DND-41 (cell line): ENCODE measurements around the gene SLC22A3.

Experiments used
- ATAC-seq: fragments of 200-7000 bp; cut with Tn5 transposase; 3 replicates; pipeline ENCODE4 v1.9.1; 2021; ENCODE audit warnings: low read depth; ENCODE audit not compliant: insufficient read depth
- DNase-seq: peaks from one replicate; pipeline ENCODE4 v3.0.0-alpha.2; 2020
- H2AFZ ChIP-seq: 2 replicates; pipeline ENCODE4 v1.6.0; 2012; ENCODE audit warnings: low read depth, low read length
- H3K27ac ChIP-seq: 2 replicates; pipeline ENCODE4 v1.5.1; 2012; ENCODE audit warnings: low read length, inconsistent platforms
- H3K27me3 ChIP-seq: fragments of 200-600 bp; sonication (generic); 2 replicates; pipeline ENCODE4 v1.6.0; 2012; ENCODE audit warnings: low read length, mild to moderate bottlenecking, inconsistent platforms; ENCODE audit not compliant: insufficient read depth, poor library complexity
- H3K36me3 ChIP-seq: 2 replicates; pipeline ENCODE4 v1.5.1; 2012; ENCODE audit warnings: low read length, inconsistent platforms; ENCODE audit not compliant: insufficient read depth
- H3K4me1 ChIP-seq: 2 replicates; pipeline ENCODE4 v1.5.1; 2012; ENCODE audit warnings: mild to moderate bottlenecking, low read length; ENCODE audit not compliant: insufficient read depth
- H3K4me2 ChIP-seq: 2 replicates; pipeline ENCODE4 v1.6.0; 2012; ENCODE audit warnings: mild to moderate bottlenecking, moderate library complexity, low read length, inconsistent platforms; ENCODE audit not compliant: insufficient read depth
- H3K4me3 ChIP-seq, 2 experiments: fragments of 200-600 bp in 1 of 2; shearing (Covaris generic) in 1 of 2; 2 replicates each; pipeline ENCODE4 v1.5.1; 2012 to 2016; ENCODE audit warnings: inconsistent platforms in 2 of 2, low read length in 2 of 2, mild to moderate bottlenecking in 2 of 2, low read depth in 1 of 2, moderate library complexity in 1 of 2
- H3K79me2 ChIP-seq: 2 replicates; pipeline ENCODE4 v1.6.0; 2012; ENCODE audit warnings: low read length, inconsistent platforms; ENCODE audit not compliant: insufficient read depth
- H3K9ac ChIP-seq: 2 replicates; pipeline ENCODE4 v1.6.0; 2012; ENCODE audit warnings: low read depth, mild to moderate bottlenecking, inconsistent platforms, low read length, moderate library complexity
- H3K9me3 ChIP-seq: 2 replicates; pipeline ENCODE4 v1.5.1; 2012; ENCODE audit warnings: low read length, moderate library complexity, mild to moderate bottlenecking, inconsistent platforms; ENCODE audit not compliant: insufficient read depth, severe bottlenecking
- H4K20me1 ChIP-seq: 2 replicates; pipeline ENCODE4 v1.6.0; 2012; ENCODE audit warnings: low read length; ENCODE audit not compliant: insufficient read depth
- CTCF ChIP-seq: IDR thresholded peaks from 2 replicates; pipeline ENCODE4 v1.5.1; 2012; ENCODE audit warnings: borderline replicate concordance, low read length, moderate library complexity, mild to moderate bottlenecking; ENCODE audit not compliant: poor library complexity, severe bottlenecking; ENCODE audit errors: extremely low read depth
- EZH2 ChIP-seq: IDR thresholded peaks from 3 replicates; pipeline ENCODE4 v1.6.1; 2012; ENCODE audit warnings: borderline replicate concordance, low read depth, mild to moderate bottlenecking, moderate library complexity, low read length, inconsistent platforms; ENCODE audit not compliant: severe bottlenecking

SLC22A3 gene

DNA sequence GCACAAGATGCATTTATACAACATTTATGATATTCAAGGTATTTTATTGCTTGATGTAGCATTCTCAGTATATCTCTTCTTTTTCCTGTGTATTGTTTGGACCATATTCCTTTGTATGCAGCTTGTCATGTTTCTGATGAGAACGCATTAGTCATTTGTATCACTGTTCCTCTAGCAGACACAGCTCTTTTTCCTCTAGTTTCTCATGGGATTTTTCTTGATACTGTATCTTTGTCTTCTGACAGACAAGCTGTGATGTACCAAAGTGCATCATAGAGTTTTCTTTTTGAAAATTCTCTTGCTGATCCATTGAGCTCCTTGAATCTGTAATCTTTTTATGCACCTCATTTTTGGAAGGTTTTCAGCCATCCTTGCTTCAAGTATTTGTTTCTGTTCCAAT, 140.9 kb downstream of the SLC22A3 start:
- H3K27ac ChIP-seq, result no peak overlapping the region
- no peaks in the 10 kb centered on the region for H3K9me3 ChIP-seq
- H2AFZ ChIP-seq, result no peak overlapping the region
- no peaks in the 10 kb centered on the region for H3K36me3 ChIP-seq
- no peak overlapping the region for H3K4me2 ChIP-seq
- H3K79me2 ChIP-seq, result no peaks in the 10 kb centered on the region
- no peak for ATAC-seq
- DNase-seq, result no peak
- TF ChIP-seq EZH2, result no peak
- TF ChIP-seq CTCF, result no peak
- H3K27me3 ChIP-seq, result no peaks in the 10 kb centered on the region
- H3K4me3 ChIP-seq, result no peak overlapping the region
- H3K4me1 ChIP-seq, result no peaks in the 10 kb centered on the region
- H3K9ac ChIP-seq, result no peak overlapping the region
- no peaks in the 10 kb centered on the region for H4K20me1 ChIP-seq

GRCh38 chr6:160494576-160494975, 146.4 kb downstream of the SLC22A3 start:
- H3K4me3 ChIP-seq, result no peak overlapping the region
- no peaks in the 10 kb centered on the region for H3K36me3 ChIP-seq
- no peak overlapping the region for H2AFZ ChIP-seq
- TF ChIP-seq EZH2, result no peak
- no peak for TF ChIP-seq CTCF
- ATAC-seq (no peak), DNase-seq (no peak)
- no peak overlapping the region for H3K4me2 ChIP-seq
- H4K20me1 ChIP-seq, result no peaks in the 10 kb centered on the region
- H3K27me3 ChIP-seq, result no peaks in the 10 kb centered on the region
- H3K79me2 ChIP-seq, result no peaks in the 10 kb centered on the region
- no peak overlapping the region for H3K9ac ChIP-seq
- no peaks in the 10 kb centered on the region for H3K4me1 ChIP-seq
- H3K9me3 ChIP-seq, result no peaks in the 10 kb centered on the region
- no peak overlapping the region for H3K27ac ChIP-seq

DNA sequence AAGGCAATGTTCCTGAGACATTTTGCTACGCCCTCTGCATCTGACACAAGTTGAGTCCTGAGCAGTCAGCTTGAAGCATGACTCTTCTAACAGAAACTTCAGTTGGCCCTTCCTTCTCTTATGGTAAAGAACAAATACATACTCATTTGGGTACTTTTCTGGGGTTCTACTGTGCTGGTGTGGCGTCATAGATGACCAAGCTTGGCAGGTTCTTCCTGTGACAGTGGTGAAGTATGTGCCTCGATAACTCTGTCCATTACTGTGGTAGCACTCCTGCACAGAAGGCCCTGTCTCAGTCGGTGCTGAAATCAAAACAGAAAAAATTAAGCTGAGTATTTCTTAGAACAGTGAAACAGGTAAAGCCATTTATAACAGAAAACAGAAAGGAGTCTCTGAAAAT, 152.5 kb downstream of the SLC22A3 start:
- H4K20me1 ChIP-seq, result no peaks in the 10 kb centered on the region
- H3K9ac ChIP-seq, result no peak overlapping the region
- no peaks in the 10 kb centered on the region for H3K4me1 ChIP-seq
- no peak overlapping the region for H3K4me2 ChIP-seq
- H3K36me3 ChIP-seq, result no peaks in the 10 kb centered on the region
- ATAC-seq, result no peak
- no peak overlapping the region for H3K27ac ChIP-seq
- H3K4me3 ChIP-seq, result no peak overlapping the region
- H3K27me3 ChIP-seq, result no peaks in the 10 kb centered on the region
- no peak for TF ChIP-seq CTCF
- no peak for TF ChIP-seq EZH2
- DNase-seq, result no peak
- peaks cover 13% of the 10 kb centered on the region for H3K9me3 ChIP-seq
- no peaks in the 10 kb centered on the region for H3K79me2 ChIP-seq
- no peak overlapping the region for H2AFZ ChIP-seq
